ENCODE measurements around the gene ATP8B1. TPM values are rescaled to one million over a fixed set of nuclear protein-coding genes. Genes with fewer than 3 reads are reported as not detected.
A peak's percentile ranks its signal among the peaks of the same experiment; 100 is the strongest.
"Not testable (repeated sequence)": the region's sequence is repeated elsewhere in the genome, so short reads cannot be mapped to it uniquely, and the experiment has no call there.

The ATP8B1 gene
- total RNA-seq, 1 donor from 2014 or later = 0.16 TPM

DNA sequence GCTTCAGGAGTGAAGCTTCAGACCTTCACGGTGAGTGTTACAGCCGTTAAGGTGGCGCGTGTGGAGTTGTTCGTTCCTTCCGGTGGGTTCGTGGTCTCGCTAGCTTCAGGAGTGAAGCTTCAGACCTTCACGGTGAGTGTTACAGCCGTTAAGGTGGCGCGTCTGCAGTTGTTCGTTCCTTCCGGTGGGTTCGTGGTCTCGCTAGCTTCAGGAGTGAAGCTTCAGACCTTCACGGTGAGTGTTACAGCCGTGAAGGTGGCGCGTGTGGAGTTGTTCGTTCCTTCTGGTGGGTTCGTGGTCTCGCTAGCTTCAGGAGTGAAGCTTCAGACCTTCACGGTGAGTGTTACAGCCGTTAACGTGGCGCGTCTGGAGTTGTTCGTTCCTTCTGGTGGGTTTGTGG lies 160.7 kb downstream of the ATP8B1 start:
- intact Hi-C loops (cut with micrococcal nuclease); H3K27me3 Mint-ChIP-seq (ENCODE audit: insufficient read depth); DNase-seq (ENCODE audit: low spot score); H3K9me3 Mint-ChIP-seq; H3K4me1 Mint-ChIP-seq (ENCODE audit: low read depth); H3K4me3 Mint-ChIP-seq; H3K27ac Mint-ChIP-seq: not testable (repeated sequence)
- peaks cover 14% of the 10 kb centered on the region for H3K36me3 Mint-ChIP-seq (ENCODE audit: low read depth)

DNA sequence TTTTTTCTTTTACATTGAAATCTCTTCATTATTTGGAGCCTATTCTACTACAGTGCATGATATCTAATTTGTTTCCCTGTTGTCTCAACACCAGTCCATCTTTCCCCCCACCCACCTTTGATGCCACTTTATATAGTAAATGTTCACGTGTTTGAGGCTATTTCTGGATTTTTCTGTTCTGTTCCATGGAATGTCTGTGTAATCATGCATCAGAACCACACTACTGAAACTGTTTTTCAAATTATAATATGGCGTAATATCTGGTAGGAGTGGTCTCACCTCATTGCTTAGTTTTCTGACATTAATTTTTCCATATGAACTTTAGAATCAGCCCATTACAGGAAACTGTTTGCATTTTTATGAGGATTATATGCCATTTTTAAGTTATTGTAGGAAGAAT lies 162.4 kb downstream of the ATP8B1 start:
- Mint-ChIP-seq H3K4me1 (ENCODE audit: low read depth) (peaks cover 4% of the 10 kb centered on the region), H3K27ac (no peak overlapping the region), H3K36me3 (ENCODE audit: low read depth) (peaks cover 13% of the 10 kb centered on the region), H3K4me3 (no peak overlapping the region), H3K9me3 (peaks cover 5% of the 10 kb centered on the region), H3K27me3 (ENCODE audit: insufficient read depth) (no peaks in the 10 kb centered on the region)
- intact Hi-C loops (cut with micrococcal nuclease) = no loop called here
- DNase-seq (ENCODE audit: low spot score) = no peak

DNA sequence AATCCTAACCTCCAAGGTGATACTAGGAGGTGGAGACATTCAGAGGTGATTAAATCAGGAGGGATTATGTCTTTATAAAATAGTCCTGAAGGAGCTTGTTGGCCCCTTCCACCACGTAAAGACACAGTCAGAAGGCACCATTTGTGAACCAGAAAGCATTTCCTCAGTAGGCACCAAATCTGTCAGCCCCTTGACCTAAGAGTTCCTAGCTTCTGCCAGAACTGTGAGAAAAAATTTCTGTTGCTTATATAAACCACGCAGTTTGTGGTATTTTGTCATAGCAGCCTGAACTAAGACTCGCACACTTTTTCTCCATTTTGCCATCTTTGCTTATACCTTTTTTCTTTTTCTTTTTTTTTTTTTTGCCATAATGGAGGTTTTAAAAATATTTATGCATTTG lies 162.9 kb downstream of the ATP8B1 start:
- Mint-ChIP-seq H3K27me3 (ENCODE audit: insufficient read depth) (no peaks in the 10 kb centered on the region), H3K9me3 (peaks cover 5% of the 10 kb centered on the region), H3K27ac (no peak overlapping the region), H3K4me1 (ENCODE audit: low read depth) (peaks cover 4% of the 10 kb centered on the region), H3K36me3 (ENCODE audit: low read depth) (peaks cover 13% of the 10 kb centered on the region), H3K4me3 (no peak overlapping the region)
- no peak for DNase-seq (ENCODE audit: low spot score)
- intact Hi-C loops (cut with micrococcal nuclease) = no loop called here

DNA sequence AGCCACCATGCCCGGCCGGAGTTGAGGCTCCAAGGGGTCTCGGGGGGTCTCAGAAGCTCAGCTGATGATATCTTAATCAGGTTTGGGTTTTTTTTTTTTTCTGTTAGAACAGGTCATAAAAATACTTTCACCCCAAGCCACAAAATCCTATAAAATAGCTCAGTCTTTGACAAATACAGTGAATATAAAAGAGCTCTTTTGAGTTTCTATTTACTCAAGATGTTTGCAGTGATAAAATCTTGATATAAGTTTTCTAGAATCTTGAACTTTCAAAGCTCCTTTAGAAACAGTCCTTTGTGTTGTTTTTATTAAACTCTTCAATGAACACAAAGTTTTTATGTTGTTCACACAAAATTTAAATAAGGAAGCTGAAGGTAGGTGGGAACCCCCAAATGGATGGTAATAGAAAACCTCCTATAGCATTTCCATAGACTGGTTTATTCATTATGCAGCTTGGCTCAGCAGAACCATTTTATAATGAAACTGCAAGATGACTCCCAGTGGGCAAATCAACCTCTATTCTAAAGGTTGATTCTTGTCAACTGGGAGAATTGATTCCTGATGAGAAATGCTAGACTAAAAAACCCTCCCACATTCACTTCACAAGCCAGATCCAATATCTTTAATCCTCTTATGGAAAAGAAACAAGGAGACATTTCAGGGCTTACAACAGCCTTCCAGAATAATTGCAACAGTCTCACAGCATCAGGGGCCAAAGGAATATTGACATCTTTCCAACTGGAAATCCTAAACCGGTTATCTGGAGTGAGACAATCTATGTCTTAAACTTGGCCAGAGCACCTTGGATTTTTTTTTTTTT lies 167.9 kb downstream of the ATP8B1 start:
- no peaks in the 10 kb centered on the region for H3K27me3 Mint-ChIP-seq (ENCODE audit: insufficient read depth)
- no peaks in the 10 kb centered on the region for H3K9me3 Mint-ChIP-seq
- no peak overlapping the region for H3K27ac Mint-ChIP-seq
- H3K36me3 Mint-ChIP-seq (ENCODE audit: low read depth) = peaks cover 3% of the 10 kb centered on the region
- peaks cover 3% of the 10 kb centered on the region for H3K4me1 Mint-ChIP-seq (ENCODE audit: low read depth)
- intact Hi-C loops (cut with micrococcal nuclease) = no loop called here
- H3K4me3 Mint-ChIP-seq = no peak overlapping the region
- no peak for DNase-seq (ENCODE audit: low spot score)

DNA sequence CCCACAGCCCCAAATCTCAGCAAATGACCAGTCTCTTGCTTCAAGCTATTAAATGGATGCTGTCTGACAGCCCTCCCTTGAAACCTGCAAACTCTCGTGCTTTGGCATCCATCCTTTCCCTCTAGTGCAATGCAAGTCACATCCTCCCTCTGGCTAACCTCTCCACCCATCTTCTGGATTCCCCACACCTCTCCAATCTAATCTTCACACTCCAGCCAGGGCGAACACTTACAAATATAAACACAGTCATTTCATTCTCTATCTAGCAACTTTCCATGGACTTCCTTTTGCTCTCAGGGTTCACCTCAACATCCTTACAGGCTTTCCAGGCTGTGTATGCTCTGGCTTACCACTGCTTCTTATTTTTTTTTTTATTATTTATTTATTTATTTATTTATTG lies 171.4 kb downstream of the ATP8B1 start:
- peaks cover 3% of the 10 kb centered on the region for H3K36me3 Mint-ChIP-seq (ENCODE audit: low read depth)
- intact Hi-C loops (cut with micrococcal nuclease) = loop anchor here (2.0 to 5.0 kb wide), 3 partner anchors 45 to 1511 kb away; partner anchors contain the start of genes FECH and WDR7
- no peaks in the 10 kb centered on the region for H3K27me3 Mint-ChIP-seq (ENCODE audit: insufficient read depth)
- no peaks in the 10 kb centered on the region for H3K9me3 Mint-ChIP-seq
- DNase-seq (ENCODE audit: low spot score) = no peak
- peak overlapping the region; percentile 96 for H3K4me3 Mint-ChIP-seq
- peaks cover 9% of the 10 kb centered on the region for H3K4me1 Mint-ChIP-seq (ENCODE audit: low read depth)
- H3K27ac Mint-ChIP-seq = no peak overlapping the region

DNA sequence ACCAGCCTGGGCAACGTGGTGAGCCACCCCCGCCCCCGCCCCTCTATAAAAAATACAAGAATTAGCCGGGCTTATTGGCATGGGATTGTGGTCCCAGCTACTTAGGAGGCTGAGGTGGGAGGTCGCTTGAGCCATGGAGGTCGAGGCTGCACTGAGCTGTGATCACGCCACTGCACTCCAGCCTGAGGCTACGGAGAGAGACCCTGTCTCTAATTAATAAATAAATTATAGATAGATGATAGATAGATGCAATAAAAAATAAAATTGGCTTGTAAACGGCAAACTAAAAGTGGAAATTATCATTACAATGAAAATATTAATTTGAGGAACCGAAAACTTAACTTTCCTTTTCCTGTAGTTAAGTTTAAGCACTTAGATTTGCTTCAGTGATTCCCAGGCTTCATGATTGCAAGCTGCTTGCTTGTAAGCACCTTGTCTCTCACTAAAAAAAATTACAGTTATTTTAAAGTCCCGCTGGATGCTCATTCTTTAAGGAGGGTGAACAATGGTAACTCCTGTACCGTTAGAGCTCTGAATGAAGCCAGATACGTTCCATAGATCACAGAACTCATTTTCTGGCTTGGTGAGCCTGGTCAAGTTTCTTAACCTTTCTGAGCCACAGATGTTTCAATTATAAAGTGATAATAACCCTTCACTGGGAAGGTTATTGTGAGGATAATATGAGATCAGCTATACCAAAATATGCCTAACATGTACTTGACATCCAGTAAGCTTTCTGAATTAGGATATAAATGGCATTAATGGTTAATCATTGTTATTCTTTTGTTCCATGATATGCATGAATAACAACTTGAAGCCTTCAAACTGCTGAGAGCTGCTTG lies 172.1 kb downstream of the ATP8B1 start:
- H3K27me3 Mint-ChIP-seq (ENCODE audit: insufficient read depth) = no peaks in the 10 kb centered on the region
- H3K4me1 Mint-ChIP-seq (ENCODE audit: low read depth) = peaks cover 9% of the 10 kb centered on the region
- no peaks in the 10 kb centered on the region for H3K9me3 Mint-ChIP-seq
- intact Hi-C loops (cut with micrococcal nuclease) = loop anchor here (1.0 to 5.0 kb wide), 7 partner anchors 10 to 1511 kb away; partner anchors contain the start of genes FECH, NARS1 and WDR7
- peak overlapping the region; percentile 94 for H3K27ac Mint-ChIP-seq
- peaks cover 3% of the 10 kb centered on the region for H3K36me3 Mint-ChIP-seq (ENCODE audit: low read depth)
- no peak for DNase-seq (ENCODE audit: low spot score)
- H3K4me3 Mint-ChIP-seq = peak overlapping the region; percentile 96

DNA sequence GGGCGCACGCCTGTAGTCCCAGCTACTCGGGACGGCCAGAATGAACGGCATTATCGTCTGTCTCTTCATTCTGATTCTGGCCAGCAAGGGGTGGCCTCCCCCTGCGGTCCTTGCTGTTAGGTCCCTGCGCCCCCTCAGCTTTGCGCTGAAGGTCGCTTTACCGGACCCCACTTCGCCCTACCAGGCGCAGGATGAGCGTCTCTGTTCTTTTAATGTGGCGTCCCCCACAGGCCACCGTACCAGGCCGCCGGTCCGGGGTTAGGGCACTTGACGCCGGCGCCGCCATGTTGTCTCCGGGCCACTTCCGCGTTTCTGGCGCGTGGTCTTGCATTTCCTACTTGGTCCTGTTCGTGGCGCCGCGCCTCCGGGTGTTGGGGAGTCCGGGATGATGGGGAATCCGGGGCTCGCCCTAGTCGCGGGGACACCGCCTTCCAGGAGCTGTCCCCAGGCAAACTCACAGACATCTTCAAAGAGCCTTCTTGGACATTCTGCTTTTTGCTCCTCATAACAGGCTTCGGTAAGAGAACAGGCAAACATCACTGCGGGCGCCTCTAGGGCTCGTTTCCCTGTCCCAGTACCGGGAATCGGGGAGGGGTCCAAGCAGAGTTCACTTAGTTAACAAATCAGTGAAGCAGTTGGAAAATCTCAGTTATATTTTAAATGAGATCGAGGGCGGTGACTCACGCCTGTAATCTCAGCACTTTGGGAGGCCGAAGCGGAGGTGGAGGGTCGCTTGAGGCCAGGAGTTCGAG lies 172.9 kb downstream of the ATP8B1 start:
- H3K4me1 Mint-ChIP-seq (ENCODE audit: low read depth) = peaks cover 9% of the 10 kb centered on the region
- H3K4me3 Mint-ChIP-seq = peak overlapping the region; percentile 96
- intact Hi-C loops (cut with micrococcal nuclease) = loop anchor here (1.0 to 5.0 kb wide), 7 partner anchors 9 to 1512 kb away; partner anchors contain the start of genes FECH, NARS1 and WDR7
- H3K9me3 Mint-ChIP-seq = no peaks in the 10 kb centered on the region
- peak; percentile 89 for DNase-seq (ENCODE audit: low spot score)
- peaks cover 3% of the 10 kb centered on the region for H3K36me3 Mint-ChIP-seq (ENCODE audit: low read depth)
- no peaks in the 10 kb centered on the region for H3K27me3 Mint-ChIP-seq (ENCODE audit: insufficient read depth)
- H3K27ac Mint-ChIP-seq = peak overlapping the region; percentile 94

DNA sequence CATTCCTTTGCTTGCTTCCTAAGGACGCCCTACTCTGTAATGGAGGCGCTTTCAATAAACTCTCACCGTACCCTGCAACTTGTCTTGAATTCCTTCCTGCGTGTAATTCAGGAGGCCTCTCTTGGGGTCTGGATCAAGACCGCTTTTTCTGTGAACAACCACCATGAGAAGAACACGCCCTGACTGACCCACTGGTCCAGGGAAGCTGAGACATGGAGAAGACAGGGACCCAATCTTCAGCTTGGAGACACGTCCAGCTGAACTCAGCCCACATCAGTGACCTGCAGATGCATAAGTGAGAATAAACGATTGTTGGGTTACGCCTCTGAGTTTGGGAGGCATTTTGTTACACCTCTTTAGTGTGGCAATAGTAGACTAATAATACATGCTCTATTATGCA lies 173.7 kb downstream of the ATP8B1 start:
- no peak for DNase-seq (ENCODE audit: low spot score)
- Mint-ChIP-seq H3K4me3 (peak overlapping the region; percentile 96), H3K9me3 (no peaks in the 10 kb centered on the region), H3K27ac (no peak overlapping the region), H3K27me3 (ENCODE audit: insufficient read depth) (no peaks in the 10 kb centered on the region), H3K36me3 (ENCODE audit: low read depth) (peaks cover 3% of the 10 kb centered on the region), H3K4me1 (ENCODE audit: low read depth) (peaks cover 9% of the 10 kb centered on the region)
- intact Hi-C loops (cut with micrococcal nuclease) = no loop called here

DNA sequence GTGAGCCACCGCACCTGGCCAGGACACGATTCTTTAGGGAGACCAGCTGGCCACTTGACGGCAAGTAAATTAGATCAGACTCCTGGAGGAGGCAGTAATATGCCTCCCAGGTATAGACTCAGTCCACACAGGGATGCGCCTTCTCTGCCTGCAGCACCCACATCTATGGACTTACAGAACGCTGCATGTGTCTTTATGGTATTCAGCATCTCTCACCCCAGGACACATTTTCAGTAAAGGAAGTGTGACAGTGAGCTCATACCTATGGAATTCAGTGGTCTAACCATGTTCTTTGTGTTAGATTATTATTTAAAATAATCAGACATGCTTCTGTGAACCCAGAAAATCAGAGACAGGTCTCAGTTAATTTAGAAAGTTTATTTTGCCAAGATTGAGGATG lies 175.6 kb downstream of the ATP8B1 start:
- Mint-ChIP-seq H3K9me3 (no peaks in the 10 kb centered on the region), H3K27ac (no peak overlapping the region), H3K4me3 (peak overlapping the region; percentile 13), H3K27me3 (ENCODE audit: insufficient read depth) (no peaks in the 10 kb centered on the region), H3K4me1 (ENCODE audit: low read depth) (peaks cover 9% of the 10 kb centered on the region), H3K36me3 (ENCODE audit: low read depth) (peaks cover 3% of the 10 kb centered on the region)
- intact Hi-C loops (cut with micrococcal nuclease) = no loop called here
- no peak for DNase-seq (ENCODE audit: low spot score)

DNA sequence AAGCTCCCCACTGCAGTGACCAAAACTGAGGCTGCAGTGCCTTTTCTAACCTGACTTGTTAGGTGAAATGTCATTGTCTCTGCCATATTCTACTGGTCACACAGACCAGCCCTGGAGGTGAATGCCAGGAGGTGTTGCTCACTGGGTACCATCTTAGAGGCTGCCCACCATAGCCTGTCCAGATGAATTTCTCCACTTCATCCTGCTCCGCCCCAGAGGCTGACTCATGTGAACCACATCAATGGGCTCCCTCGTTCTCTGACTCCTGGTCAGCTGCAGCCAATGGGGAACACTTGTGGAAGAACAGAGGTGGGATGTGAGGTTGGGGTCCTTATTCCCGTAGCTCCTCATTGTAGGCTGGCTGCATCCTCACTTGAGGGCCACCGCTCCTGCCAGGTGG lies 178.1 kb downstream of the ATP8B1 start:
- H3K36me3 Mint-ChIP-seq (ENCODE audit: low read depth) = peaks cover 7% of the 10 kb centered on the region
- no peak for DNase-seq (ENCODE audit: low spot score)
- no peak overlapping the region for H3K27ac Mint-ChIP-seq
- H3K4me1 Mint-ChIP-seq (ENCODE audit: low read depth) = peaks cover 12% of the 10 kb centered on the region
- H3K27me3 Mint-ChIP-seq (ENCODE audit: insufficient read depth) = no peaks in the 10 kb centered on the region
- H3K9me3 Mint-ChIP-seq = no peaks in the 10 kb centered on the region
- intact Hi-C loops (cut with micrococcal nuclease) = loop anchor here (5.0 kb wide), 1 partner anchor 1732 kb away; the partner anchor contains the start of gene LMAN1
- no peak overlapping the region for H3K4me3 Mint-ChIP-seq

DNA sequence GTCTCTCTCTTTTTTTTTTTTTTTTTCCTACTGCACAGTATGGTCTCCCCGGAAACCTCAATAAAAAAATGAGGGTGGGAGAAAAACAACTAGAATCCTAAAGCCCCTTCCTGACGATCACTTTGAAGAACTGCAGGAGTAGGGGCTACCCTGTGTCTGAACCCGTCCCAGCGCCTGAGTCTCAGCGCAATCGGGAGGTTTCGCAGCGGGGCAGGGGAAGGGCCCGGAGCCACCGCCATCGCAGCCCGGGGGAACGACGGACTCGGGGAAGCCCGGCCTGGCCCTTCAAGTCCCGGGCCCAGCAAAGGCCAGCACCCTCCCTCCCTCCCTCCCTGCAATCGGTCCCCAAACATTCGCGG lies 181.9 kb downstream of the ATP8B1 start:
- Mint-ChIP-seq H3K4me1 (ENCODE audit: low read depth) (peaks cover 9% of the 10 kb centered on the region), H3K9me3 (no peaks in the 10 kb centered on the region), H3K36me3 (ENCODE audit: low read depth) (peaks cover 14% of the 10 kb centered on the region), H3K27ac (peak overlapping the region; percentile 87), H3K27me3 (ENCODE audit: insufficient read depth) (no peaks in the 10 kb centered on the region), H3K4me3 (peak overlapping the region; percentile 85)
- intact Hi-C loops (cut with micrococcal nuclease) = loop anchor here (1.0 to 5.0 kb wide), 8 partner anchors 9 to 1736 kb away; partner anchors contain the start of genes FECH, LMAN1 and TXNL1
- DNase-seq (ENCODE audit: low spot score) = no peak

DNA sequence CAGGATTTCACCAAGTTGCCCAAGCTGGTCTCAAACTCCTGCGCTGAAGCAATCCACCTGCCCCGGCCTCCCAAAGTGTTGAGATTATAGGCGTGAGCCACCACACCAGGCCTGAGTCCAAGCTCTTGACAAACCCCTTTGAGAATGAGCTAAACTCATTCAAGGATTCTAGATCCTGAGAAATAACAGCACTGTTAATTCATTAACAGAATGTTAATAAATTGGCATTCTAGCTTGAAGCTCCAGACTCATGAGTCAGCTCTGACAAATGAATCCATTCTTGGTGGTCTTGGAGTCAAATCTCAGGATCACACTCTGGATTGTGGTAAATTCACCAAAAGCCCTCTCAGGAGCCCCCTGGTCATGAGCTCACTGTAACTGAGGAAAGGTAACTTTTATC lies 183.2 kb downstream of the ATP8B1 start:
- H3K27ac Mint-ChIP-seq = no peak overlapping the region
- H3K27me3 Mint-ChIP-seq (ENCODE audit: insufficient read depth) = no peaks in the 10 kb centered on the region
- intact Hi-C loops (cut with micrococcal nuclease) = loop anchor here (2.0 to 5.0 kb wide), 3 partner anchors 213 to 1737 kb away; partner anchors contain the start of genes LMAN1 and TXNL1
- H3K4me3 Mint-ChIP-seq = peak overlapping the region; percentile 85
- no peak for DNase-seq (ENCODE audit: low spot score)
- H3K4me1 Mint-ChIP-seq (ENCODE audit: low read depth) = peaks cover 9% of the 10 kb centered on the region
- no peaks in the 10 kb centered on the region for H3K9me3 Mint-ChIP-seq
- H3K36me3 Mint-ChIP-seq (ENCODE audit: low read depth) = peaks cover 20% of the 10 kb centered on the region

Data from activated T-helper 1 cell treated with anti-CD3 and anti-CD28 coated beads, Interleukin-12 subunit alpha, Interleukin-12 subunit beta, Interleukin-2, Interleukin-4 antibody, amounts not matched to agents 30 ng/mL and 10 ng/mL and 1 ng/mL, durations not matched to agents 14 hours and 24 hours and 36 hours (primary cell).